Activated gamma-delta T cell treated with Interleukin-2 at 50 U/mL for 16 hours (primary cell): ENCODE results near the gene IFT122.
A peak's percentile ranks its signal among the peaks of the same experiment; 100 is the strongest.

Experiments used
- DNase-seq: peaks from one replicate; pipeline ENCODE4 v3.0.0-alpha.2; 2020

The IFT122 gene

GRCh38 chr3:129417326-129417725 lies 22.7 kb upstream of the IFT122 start:
- no peak for DNase-seq

GRCh38 chr3:129418041-129418973 lies 21.7 kb upstream of the IFT122 start:
- DNase-seq, result no peak

- DNase-seq, result no peak
Observed at GRCh38 chr3:129419476-129419875, 20.5 kb upstream of the IFT122 start.

DNA sequence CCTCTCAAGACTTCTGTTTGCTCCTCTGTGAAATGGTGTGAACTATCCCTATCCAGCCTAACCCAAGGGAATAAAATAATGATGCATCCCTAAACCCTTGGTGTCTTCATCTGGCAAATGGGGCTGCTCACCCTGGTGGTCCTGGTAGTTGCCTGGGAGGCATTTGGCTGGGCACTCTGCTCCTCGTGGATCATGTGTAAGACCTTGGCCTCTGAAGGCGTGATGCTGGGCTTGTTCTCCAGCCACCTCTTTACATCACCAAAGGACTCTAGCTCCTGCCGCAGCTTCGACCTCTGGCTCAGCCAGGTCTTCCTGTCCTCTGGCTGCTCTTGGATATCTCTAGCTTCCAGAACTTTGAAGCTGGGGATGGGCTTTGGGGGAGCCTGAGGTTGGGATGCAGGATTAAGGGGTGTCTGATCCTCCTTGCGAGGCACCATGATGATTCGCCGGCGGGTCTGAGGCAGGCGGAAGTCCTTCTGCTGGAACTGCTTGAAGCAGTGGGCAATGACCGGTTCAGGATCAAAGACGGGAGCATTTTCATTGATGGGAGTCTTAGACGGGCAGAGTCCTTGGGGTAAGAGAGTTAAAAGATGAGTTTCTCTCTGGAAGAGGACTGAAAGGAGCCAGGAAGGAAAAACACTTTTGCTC lies 18.7 kb upstream of the IFT122 start:
- DNase-seq, result no peak

DNA sequence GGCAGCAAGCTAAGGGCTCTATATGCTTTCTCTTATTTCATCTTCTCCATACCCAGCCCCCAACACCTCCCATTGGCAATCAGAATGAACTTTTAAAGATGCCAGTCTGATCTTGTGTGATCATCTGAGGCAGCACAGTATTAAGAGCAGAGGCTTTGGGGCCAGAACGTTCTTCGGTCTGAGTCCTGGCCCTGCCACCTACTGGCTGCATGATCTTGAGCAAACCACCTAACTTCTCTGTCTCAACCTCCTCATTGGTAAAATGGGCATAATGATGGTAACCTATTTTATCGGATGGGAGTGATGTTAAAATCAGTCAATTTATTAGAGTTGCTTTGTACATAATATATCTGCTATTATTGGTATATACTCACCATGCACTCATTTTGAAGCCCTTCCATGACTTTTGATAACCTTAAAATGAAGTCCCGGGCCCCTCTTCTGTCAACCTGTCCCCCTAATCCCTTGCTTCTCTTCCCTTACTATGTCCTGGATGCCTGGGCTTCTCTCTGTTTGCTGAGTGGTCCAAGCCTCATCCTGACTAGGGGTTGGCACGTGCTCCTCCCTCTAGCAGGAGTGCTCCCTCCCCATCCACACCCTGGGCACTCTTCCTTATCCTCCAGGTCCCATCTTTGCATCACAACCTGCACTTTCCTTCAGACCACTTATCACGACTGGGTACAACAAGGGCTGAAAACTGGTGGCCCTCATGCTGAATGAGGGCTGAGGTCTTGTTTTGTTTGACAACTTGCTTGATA lies 17.9 kb upstream of the IFT122 start:
- no peak for DNase-seq

DNA sequence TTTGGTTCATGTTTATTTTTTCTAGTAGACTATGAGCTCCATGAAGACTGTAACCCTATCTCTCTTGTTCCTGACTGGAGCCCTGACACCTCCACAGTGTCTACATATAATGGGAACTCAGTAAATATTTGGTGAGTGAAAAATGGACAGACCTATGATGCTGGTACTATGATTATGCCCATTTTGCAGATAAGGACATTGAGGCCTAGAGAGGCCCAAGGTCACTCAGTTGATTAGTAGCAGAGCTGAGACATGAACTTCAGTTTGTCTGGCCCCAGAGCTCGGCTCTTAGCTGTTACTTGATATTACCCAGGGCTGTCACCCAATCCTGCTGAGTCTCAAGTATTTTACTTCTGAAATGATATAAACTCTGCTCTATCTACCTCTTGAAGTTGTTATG lies 17.1 kb upstream of the IFT122 start:
- DNase-seq, result no peak

- DNase-seq, result no peak
Observed at GRCh38 chr3:129424185-129424841, 15.7 kb upstream of the IFT122 start.

DNA sequence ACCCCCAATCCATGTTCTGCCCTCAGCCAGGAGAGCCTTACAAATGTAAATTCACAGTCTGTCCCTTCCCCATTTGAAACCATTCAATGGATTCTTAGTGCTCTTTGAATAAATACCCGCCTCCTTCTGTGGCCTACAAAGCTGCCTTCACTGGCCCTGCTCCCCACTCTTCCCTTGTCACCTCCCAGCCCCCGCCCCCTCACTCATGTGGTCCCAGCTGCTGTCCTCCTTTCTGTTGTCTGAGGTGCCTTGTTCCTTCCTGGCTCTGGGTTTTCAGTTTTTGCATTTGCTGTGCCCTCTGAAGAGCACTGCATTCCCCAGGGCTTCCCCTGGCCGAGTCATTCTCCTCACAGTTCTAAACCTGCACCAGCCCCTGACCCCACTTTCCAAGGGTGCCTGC lies 14.8 kb upstream of the IFT122 start:
- no peak for DNase-seq

GRCh38 chr3:129425619-129426018 lies 14.4 kb upstream of the IFT122 start:
- DNase-seq, result no peak

GRCh38 chr3:129428007-129428375 lies 12.0 kb upstream of the IFT122 start:
- no peak for DNase-seq

- peak; percentile 83 for DNase-seq
Observed at GRCh38 chr3:129428376-129429079, 11.5 kb upstream of the IFT122 start, which contains the start of gene EFCAB12. Gene EFCAB12 (minus strand): TSS chr3:129428636. CDS start chr3:129428488, 148 bp downstream.

DNA sequence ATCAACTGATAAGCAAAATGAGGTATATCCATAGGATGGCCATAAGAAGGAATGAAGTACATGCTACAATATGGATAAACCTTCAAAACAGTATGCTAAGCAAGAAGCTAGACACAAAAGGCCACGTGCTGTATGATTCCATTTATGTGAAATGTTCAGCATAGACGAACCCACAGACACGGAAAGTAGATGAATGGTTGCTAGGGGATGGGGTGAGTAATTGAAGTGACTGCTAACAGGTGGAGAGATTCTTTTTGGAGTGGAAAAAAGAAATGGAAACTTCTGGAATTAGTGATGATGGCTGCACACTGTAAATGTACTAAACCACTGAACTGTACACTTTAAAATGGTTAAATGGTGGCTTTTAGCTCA lies 11.0 kb upstream of the IFT122 start:
- no peak for DNase-seq

DNA sequence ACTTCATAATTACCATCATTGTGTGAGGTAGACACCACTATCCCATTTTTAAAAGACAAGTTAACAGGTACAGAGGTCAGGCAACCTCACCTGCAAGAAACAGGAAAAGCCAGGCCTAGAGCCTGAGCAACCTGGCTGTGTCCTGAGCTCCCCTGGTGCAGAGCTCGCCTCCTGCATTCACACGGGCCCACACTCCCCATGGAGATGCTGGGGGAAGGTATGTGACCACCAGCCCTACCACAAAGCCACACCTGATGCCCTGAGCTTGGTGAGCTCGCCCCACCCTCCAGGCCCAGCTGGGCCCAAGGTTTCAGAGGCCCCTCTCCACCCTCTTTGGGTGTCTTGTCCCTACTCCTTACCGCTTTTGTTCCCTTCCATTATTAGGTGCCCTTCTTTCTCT lies 10.4 kb upstream of the IFT122 start:
- DNase-seq, result no peak

- no peak for DNase-seq
Observed at GRCh38 chr3:129432036-129432435, 8.0 kb upstream of the IFT122 start.

GRCh38 chr3:129432671-129433070 lies 7.4 kb upstream of the IFT122 start:
- DNase-seq, result no peak

DNA sequence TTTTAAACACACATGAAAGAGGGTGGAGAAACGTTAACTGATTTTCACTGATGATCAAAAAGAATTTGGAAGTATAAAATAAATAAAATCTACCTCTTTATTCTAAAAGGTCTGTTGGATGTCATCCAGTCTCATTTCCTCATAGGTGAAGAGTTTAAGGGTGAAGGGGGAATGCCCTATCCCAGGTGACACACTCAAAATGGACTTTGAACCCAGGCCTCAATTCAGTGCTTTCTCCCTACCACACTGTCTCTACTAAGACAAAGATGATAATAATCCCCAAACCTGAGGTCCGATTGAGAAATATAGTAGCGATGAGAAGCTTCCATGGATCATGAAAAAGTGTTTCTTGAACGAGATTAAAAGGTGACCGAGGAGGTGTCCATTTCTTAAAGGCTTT lies 6.5 kb upstream of the IFT122 start:
- DNase-seq, result no peak

- no peak for DNase-seq
Observed at GRCh38 chr3:129434140-129434539, 5.9 kb upstream of the IFT122 start.

GRCh38 chr3:129435367-129435766 lies 4.7 kb upstream of the IFT122 start:
- no peak for DNase-seq

- peak; percentile 31 for DNase-seq
Observed at GRCh38 chr3:129439226-129439816, 703 bp upstream of the IFT122 start.

DNA sequence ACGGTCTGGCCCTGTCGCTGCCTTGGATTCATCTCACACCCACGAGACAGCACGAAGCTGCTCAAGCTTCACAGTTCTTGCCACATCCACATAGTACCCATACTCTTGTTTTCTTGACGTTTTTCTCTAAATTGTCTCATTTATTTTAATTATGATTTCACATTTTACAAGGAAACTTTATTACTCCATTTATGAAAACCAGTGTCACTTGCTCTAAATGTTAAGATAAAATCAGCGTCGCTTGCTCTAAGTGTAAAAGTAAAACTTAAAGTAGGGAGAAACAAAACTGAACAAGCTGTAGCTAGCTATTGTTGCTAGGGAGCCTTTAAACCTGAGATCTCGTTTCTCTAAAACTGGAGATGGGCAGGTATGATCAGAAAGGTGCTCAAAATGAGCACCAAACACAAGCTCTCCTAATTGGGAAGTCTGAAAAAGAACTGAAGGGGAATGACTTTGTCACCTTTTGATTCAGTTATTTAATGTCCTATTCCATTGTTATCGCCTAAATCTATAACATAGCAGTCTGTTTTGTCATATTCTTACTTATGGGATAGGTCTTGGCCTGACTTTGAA lies 680 bp downstream of the IFT122 start:
- no peak for DNase-seq

- DNase-seq, result no peak
Observed at GRCh38 chr3:129441215-129441614, 1.2 kb downstream of the IFT122 start.

GRCh38 chr3:129441782-129442181 lies 1.8 kb downstream of the IFT122 start:
- DNase-seq, result no peak
